GM12865 (cell line): ENCODE measurements around the gene RPS21.

Source experiments
- DNase-seq: peaks from one replicate; pipeline ENCODE4 v3.0.0; 2010; ENCODE audit warnings: low read depth
- H3K4me3 ChIP-seq: 2 replicates; pipeline ENCODE4 v1.5.1; 2011; ENCODE audit warnings: mild to moderate bottlenecking, low read depth, low read length, control low read depth
- TF ChIP-seq, protein P1 (sequence below): IDR thresholded peaks from 2 replicates; pipeline ENCODE4 v1.5.1; 2011; ENCODE audit warnings: low read length, control low read depth, low read depth, inconsistent platforms; ENCODE audit not compliant: insufficient read depth; ENCODE audit errors: missing control alignments

The RPS21 gene

DNA sequence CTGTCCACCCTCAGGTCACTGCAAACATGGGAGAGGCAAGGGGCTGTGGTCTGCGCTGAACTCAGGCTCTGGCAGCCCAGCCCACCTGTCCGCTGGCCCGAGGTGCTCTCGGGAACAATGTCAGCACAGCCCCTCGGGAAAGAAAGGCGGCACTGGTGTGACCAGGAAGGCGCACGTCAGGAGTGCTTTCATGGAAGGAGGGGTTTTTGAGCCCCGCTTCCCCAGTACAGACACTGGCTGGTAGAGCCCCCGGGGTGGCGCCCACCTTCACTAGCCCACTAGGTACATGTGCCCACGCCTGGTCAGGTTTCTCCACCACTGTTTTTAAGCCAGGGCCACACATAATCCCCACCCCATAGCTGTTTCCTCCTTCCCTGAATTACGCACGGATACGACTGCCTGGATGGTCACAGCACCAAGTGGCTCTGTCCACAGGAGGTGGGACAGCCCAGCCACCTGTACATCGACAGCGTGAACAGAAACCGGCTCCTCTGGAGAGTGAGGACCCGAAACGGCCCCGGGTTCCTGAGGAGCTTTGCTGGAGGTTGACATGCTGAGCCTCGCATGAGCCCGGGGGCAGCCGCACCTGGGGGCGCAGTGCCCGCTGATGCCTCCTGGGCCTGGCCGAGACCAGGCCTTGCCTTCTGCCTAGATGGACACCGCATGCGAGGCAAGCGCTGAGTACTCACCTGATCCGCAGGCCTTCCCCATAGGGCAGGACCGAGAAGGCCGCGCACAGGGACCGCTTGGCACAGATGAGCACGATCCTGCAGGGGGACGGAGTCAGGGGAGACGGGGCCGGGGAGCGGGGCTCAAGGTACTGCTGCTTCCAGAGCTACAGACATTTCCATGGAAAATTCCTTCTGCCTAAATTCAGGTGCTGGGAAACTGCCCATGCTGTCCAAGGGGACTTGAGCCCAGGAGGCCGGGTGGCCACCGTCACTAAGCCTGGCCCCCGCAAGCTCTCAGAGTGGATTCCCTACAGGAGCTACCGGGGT is 7.6 kb downstream of the RPS21 start:
- TF ChIP-seq, protein P1, sequence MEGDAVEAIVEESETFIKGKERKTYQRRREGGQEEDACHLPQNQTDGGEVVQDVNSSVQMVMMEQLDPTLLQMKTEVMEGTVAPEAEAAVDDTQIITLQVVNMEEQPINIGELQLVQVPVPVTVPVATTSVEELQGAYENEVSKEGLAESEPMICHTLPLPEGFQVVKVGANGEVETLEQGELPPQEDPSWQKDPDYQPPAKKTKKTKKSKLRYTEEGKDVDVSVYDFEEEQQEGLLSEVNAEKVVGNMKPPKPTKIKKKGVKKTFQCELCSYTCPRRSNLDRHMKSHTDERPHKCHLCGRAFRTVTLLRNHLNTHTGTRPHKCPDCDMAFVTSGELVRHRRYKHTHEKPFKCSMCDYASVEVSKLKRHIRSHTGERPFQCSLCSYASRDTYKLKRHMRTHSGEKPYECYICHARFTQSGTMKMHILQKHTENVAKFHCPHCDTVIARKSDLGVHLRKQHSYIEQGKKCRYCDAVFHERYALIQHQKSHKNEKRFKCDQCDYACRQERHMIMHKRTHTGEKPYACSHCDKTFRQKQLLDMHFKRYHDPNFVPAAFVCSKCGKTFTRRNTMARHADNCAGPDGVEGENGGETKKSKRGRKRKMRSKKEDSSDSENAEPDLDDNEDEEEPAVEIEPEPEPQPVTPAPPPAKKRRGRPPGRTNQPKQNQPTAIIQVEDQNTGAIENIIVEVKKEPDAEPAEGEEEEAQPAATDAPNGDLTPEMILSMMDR: no peak
- no peak overlapping the region for H3K4me3 ChIP-seq
- DNase-seq: no peak

DNA sequence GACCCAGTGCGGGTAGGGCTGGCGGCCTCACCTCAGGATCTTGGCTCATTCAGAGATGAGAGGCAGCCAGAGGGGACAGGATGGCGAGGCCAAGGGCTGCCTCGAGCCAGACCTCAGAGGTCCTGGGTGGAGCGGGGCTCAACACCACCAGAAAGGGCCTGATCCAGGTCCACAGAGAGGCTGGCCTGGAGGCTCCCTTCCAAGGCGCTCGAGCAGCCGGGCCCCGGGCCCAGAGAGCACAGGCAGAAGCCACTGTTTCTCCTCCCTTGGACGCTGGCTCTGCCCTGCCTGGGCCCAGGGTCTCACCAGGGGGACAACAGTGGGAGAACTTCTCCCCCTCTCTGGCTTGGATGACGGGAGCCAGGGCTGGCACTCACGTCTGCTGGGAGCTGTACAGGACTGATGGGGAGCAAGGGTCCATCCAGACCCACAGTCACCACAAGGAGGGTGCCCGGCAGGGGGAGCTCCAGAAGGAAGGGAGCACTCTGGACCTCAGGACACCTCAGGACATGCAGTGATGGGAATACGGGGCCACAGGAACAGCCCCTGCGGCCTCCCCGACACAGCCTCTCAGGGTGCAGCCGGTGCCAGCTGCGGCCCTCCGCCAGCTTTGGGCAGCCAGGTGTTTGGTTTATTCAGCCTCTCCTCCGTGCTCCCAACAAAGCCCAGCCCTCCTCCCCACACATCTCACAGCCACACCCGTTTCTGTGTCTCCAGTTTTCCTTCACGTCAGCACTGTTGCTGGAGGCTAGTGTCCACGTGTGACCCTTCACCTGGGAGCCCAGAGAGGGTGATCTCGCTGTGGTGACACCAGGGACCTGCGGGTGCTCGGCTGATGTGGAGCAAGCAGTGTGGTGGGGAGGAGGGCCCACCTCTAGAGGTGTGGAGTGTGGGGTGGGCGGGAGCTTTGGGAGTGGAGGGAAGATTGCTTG is 8.7 kb downstream of the RPS21 start:
- no peak overlapping the region for H3K4me3 ChIP-seq
- TF ChIP-seq, protein P1: no peak
- DNase-seq: no peak

- H3K4me3 ChIP-seq: no peak overlapping the region
- TF ChIP-seq, protein P1: no peak
- DNase-seq: no peak
These were observed 9.7 kb downstream of the RPS21 start for GRCh38 chr20:62396367-62397239.

DNA sequence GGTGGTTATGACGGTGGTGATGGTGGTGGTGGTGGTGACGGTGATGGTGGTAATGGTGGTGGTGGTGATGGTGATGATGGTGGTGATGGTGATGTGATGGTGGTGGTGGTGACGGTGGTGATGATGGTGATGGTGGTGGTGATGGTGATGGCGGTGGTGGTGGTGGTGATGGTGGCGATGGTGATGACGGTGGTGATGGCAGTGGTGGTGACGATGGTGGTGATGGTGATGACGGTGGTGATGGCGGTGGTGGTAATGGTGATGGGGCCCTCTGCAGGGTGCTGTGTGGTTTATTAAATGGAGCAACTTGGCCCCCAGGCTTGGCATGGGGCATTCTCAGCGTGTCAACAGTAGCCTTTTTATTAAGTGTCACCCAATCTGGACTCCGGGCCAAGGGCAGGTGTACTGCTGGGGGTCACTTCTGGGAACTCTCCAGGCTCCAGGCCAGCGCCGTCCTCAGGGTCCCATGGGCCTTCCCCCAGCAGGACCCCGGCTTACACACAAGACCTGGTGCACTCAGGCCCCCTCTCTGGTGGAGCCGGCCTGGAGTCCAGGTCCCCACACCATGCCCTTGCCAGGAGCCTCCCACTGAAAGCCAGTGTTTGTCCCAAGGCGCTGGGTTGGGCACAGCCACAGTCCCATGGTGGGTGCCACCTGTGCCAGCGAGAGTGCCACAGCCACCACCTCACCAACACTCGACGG is 11.4 kb downstream of the RPS21 start:
- TF ChIP-seq, protein P1: no peak
- DNase-seq: no peak
- no peak overlapping the region for H3K4me3 ChIP-seq

- no peak overlapping the region for H3K4me3 ChIP-seq
- no peak for DNase-seq
- TF ChIP-seq, protein P1: no peak
These were observed 13.1 kb downstream of the RPS21 start for GRCh38 chr20:62400021-62400420.

- TF ChIP-seq, protein P1: no peak
- no peak for DNase-seq
- no peak overlapping the region for H3K4me3 ChIP-seq
These were observed 13.6 kb downstream of the RPS21 start for GRCh38 chr20:62400541-62400940.
